Neural progenitor cell (in vitro differentiated cells): ENCODE measurements around the gene NDUFS8.
"Not testable (repeated sequence)": the region's sequence is repeated elsewhere in the genome, so short reads cannot be mapped to it uniquely, and the experiment has no call there.

Source experiments
- CTCF ChIP-seq: fragments of 200-600 bp; sonication (generic); IDR thresholded peaks from 2 replicates; pipeline ENCODE4 v1.5.1; 2017; ENCODE audit warnings: antibody characterized with exemption, mild to moderate bottlenecking
- EZH2 ChIP-seq: fragments of 200-600 bp; sonication (generic); IDR thresholded peaks from 2 replicates; pipeline ENCODE4 v1.6.1; 2017; ENCODE audit warnings: antibody characterized with exemption, mild to moderate bottlenecking, moderate library complexity

- TF ChIP-seq CTCF: peak; percentile 65
- not testable (repeated sequence) for TF ChIP-seq EZH2
Measured at GRCh38 chr11:67993821-67994220, 36.7 kb upstream of the NDUFS8 start.
